ENCODE data around the gene RHEB. TPM values are rescaled to one million over a fixed set of nuclear protein-coding genes. Genes with fewer than 3 reads are reported as not detected.
A peak's percentile ranks its signal among the peaks of the same experiment; 100 is the strongest.
"Not testable (repeated sequence)": the region's sequence is repeated elsewhere in the genome, so short reads cannot be mapped to it uniquely, and the experiment has no call there.

The RHEB gene
- total RNA-seq, 2 experiments from 2014 or later = 57.6 to 93.2 TPM

DNA sequence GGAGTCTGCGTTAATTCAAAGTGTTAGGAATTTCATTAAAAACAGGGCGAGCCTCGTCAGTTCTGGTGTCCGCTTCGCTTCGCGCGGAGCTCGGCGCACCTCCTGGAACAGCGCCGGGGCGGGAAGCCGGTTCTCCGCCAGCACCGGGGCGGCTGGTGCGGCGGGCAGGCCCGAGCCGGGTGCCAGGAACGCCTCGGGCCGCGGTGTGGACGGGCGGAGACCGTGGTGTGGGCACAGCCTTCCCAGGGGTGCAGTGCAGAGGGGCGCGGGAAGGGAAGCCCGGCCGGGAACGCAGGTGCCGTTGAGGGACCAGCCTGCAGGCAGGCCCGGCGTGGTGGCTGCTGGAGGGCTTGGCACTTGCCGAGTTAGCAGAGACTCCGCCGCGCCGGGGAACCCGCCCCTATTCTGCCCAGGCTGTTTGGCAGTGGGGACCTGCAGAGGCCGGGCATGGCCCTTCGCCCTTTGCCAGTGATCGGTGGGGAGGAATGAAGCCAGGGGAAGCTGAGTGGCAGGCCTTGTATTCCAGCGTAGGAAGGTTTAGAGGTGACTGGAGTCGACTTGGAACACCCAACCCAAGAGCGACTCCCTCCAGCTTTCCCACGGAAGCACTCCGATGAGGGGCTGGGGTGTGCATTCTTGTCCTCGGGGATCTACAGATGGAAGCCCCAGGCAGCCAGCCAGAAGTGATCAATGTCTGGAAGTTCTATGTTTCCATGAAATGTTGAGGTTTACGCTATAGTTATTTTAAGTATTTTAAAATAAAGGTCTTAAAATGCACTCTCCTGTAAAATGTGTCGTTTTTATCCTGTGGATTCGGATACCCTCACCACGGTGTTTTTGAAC is 945 bp upstream of the RHEB start:
- DNase-seq (ENCODE audit: low spot score) = no peak
- intact Hi-C loops (cut with micrococcal nuclease; ENCODE audit: unreplicated experiment) = no loop called here
- ChIA-PET POLR2A (interaction anchor here (0.6 kb wide), 1 partner anchor 91 kb away, joined by 3 read pairs; no protein-coding TSS in a partner anchor), CTCF (ENCODE audit: unreplicated experiment) (interaction anchor here (0.5 kb wide), 1 partner anchor 186 kb away, joined by 3 read pairs; no protein-coding TSS in a partner anchor)
- Histone ChIP-seq H3K79me2 (ENCODE audit: insufficient read depth, low read depth, low read length) (peaks cover 33% of the 10 kb centered on the region), H3K4me2 (ENCODE audit: low read length) (peak overlapping the region; percentile 38), H2AFZ (ENCODE audit: low read length) (peak overlapping the region; percentile 88), H3K9me2 (ENCODE audit: insufficient read depth, low read length) (no peaks in the 10 kb centered on the region), H3K4me1 (ENCODE audit: insufficient read depth, low read length, poor library complexity, severe bottlenecking) (peaks cover 19% of the 10 kb centered on the region), H3K4me3 (ENCODE audit: low read depth, low read length, poor library complexity, severe bottlenecking) (peak overlapping the region; percentile 59), H3K27ac (ENCODE audit: low read depth, low read length, poor library complexity, severe bottlenecking) (peak overlapping the region; percentile 85), H3K9me3 (ENCODE audit: low read length) (peaks cover 11% of the 10 kb centered on the region; the same call in 1 of the 2 replicates), H3K36me3 (ENCODE audit: insufficient read depth, low read length) (peaks cover 6% of the 10 kb centered on the region; the same call in 1 of the 2 replicates), H4K20me1 (ENCODE audit: insufficient read depth, low read length) (peaks cover 22% of the 10 kb centered on the region)
- BruUV-seq (replicated peaks) = no TSS peak
- TF ChIP-seq EZH2phosphoT487 (IDR thresholded peaks at IDR 0.05; ENCODE audit: borderline replicate concordance, low read depth, low read length) = no peak
- TF ChIP-seq, protein P1, sequence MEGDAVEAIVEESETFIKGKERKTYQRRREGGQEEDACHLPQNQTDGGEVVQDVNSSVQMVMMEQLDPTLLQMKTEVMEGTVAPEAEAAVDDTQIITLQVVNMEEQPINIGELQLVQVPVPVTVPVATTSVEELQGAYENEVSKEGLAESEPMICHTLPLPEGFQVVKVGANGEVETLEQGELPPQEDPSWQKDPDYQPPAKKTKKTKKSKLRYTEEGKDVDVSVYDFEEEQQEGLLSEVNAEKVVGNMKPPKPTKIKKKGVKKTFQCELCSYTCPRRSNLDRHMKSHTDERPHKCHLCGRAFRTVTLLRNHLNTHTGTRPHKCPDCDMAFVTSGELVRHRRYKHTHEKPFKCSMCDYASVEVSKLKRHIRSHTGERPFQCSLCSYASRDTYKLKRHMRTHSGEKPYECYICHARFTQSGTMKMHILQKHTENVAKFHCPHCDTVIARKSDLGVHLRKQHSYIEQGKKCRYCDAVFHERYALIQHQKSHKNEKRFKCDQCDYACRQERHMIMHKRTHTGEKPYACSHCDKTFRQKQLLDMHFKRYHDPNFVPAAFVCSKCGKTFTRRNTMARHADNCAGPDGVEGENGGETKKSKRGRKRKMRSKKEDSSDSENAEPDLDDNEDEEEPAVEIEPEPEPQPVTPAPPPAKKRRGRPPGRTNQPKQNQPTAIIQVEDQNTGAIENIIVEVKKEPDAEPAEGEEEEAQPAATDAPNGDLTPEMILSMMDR (conservative IDR thresholded peaks at IDR 0.05; ENCODE audit: low read length) = no peak

DNA sequence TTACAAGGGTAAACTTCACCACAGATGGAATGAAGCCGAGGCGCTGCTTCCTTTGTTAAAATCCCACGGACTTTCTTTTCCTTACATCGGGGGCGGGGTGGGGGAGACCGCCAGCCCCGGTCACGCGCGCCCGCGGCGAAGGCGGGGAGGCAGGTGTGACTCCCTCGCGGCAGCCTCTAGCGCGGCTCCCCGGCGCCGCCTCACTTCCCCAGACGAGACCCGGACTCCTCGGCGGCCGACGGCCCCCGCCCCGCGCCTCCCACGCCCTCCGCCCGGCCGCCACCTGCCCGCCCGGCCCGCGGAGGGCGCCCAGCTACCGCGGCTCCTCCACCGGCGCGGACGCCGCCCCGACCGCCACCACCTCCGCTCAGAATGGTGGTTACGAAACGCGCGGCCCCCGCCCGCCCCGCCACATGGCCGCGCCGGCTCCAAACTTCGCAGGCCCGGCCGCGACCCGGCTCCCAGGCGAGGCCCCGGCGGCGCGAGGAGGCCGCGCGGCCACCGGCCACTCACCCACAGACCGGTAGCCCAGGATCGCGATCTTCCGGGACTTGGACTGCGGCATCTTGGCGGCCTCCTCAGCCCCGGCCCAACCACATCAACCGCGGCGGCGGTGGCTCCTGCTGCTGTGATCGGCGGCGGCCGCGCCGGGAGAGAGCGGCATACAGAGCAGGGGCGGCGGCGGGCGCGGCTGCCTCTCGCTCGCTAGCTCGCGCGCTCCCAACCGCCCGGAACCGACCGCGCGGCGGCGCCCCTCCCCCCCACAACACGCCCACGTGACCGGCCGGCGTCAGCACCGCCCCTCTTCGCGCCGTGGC is 539 bp downstream of the RHEB start:
- Histone ChIP-seq H3K27ac (ENCODE audit: low read depth, low read length, poor library complexity, severe bottlenecking) (peak overlapping the region; percentile 85), H3K79me2 (ENCODE audit: insufficient read depth, low read depth, low read length) (peaks cover 48% of the 10 kb centered on the region), H3K4me2 (ENCODE audit: low read length) (peak overlapping the region; percentile 89), H3K36me3 (ENCODE audit: insufficient read depth, low read length) (peaks cover 20% of the 10 kb centered on the region), H4K20me1 (ENCODE audit: insufficient read depth, low read length) (peaks cover 32% of the 10 kb centered on the region), H3K4me3 (ENCODE audit: low read depth, low read length, poor library complexity, severe bottlenecking) (peak overlapping the region; percentile 90), H3K9me3 (ENCODE audit: low read length) (peaks cover 17% of the 10 kb centered on the region; the same call in 1 of the 2 replicates), H3K4me1 (ENCODE audit: insufficient read depth, low read length, poor library complexity, severe bottlenecking) (peaks cover 19% of the 10 kb centered on the region)
- BruUV-seq (replicated peaks); H3K9me2 ChIP-seq (ENCODE audit: insufficient read depth, low read length); CTCF ChIA-PET (ENCODE audit: unreplicated experiment); H2AFZ ChIP-seq (ENCODE audit: low read length): not testable (repeated sequence)
- POLR2A ChIA-PET = interaction anchor here (0.6 to 0.8 kb wide), 2 partner anchors 11 to 12 kb away, joined by 3 read pairs; no protein-coding TSS in a partner anchor
- intact Hi-C loops (cut with micrococcal nuclease; ENCODE audit: unreplicated experiment) = loop anchor here (2.0 to 5.0 kb wide), 2 partner anchors 113 to 168 kb away; no protein-coding TSS in a partner anchor
- DNase-seq (ENCODE audit: low spot score) = peak; percentile 71

All from OCI-LY7 (cell line).